ENCODE measurements around the gene KLF2.

GRCh38 chr19:16330806-16331690 is 6.4 kb downstream of the KLF2 start:
- TF ChIP-seq EZH2 (IDR thresholded peaks at IDR 0.05) (no peak), POLR2AphosphoS5 (IDR thresholded peaks at IDR 0.05; ENCODE audit: borderline replicate concordance, low read depth, low read length) (no peak), FOXP2 (optimal IDR thresholded peaks at IDR 0.05; ENCODE audit: control extremely low read depth, extremely low read length, insufficient read depth) (no peak)

All from SK-N-MC (cell line).